Measurements from ENCODE around the gene TSPAN8.
"Not testable (repeated sequence)": the region's sequence is repeated elsewhere in the genome, so short reads cannot be mapped to it uniquely, and the experiment has no call there.

The TSPAN8 gene

DNA sequence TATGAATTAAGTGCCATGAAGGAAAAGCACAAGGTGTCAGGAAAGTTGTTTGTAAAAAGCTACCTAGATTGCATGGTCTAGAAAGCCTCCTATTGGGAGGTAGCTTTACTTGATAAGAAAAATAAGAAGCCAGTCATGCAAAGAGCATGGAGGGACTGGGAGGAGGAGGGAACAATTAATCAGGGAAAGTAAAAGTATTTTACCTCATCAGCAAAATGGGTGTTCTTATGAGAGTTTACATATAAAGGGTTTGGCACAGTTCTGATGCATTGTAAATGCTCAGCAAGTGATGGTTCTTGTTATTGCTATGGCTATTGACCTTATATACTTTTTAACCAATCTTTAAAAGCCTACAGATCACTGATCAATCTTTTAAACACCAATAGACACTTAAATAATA lies 17.0 kb upstream of the TSPAN8 start:
- DNase-seq (ENCODE audit: insufficient read length, low spot score) (no peak), FAIRE-seq (no peak)
- TF ChIP-seq, protein P1, sequence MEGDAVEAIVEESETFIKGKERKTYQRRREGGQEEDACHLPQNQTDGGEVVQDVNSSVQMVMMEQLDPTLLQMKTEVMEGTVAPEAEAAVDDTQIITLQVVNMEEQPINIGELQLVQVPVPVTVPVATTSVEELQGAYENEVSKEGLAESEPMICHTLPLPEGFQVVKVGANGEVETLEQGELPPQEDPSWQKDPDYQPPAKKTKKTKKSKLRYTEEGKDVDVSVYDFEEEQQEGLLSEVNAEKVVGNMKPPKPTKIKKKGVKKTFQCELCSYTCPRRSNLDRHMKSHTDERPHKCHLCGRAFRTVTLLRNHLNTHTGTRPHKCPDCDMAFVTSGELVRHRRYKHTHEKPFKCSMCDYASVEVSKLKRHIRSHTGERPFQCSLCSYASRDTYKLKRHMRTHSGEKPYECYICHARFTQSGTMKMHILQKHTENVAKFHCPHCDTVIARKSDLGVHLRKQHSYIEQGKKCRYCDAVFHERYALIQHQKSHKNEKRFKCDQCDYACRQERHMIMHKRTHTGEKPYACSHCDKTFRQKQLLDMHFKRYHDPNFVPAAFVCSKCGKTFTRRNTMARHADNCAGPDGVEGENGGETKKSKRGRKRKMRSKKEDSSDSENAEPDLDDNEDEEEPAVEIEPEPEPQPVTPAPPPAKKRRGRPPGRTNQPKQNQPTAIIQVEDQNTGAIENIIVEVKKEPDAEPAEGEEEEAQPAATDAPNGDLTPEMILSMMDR (IDR thresholded peaks at IDR 0.05; ENCODE audit: insufficient read depth, missing control alignments), result no peak

DNA sequence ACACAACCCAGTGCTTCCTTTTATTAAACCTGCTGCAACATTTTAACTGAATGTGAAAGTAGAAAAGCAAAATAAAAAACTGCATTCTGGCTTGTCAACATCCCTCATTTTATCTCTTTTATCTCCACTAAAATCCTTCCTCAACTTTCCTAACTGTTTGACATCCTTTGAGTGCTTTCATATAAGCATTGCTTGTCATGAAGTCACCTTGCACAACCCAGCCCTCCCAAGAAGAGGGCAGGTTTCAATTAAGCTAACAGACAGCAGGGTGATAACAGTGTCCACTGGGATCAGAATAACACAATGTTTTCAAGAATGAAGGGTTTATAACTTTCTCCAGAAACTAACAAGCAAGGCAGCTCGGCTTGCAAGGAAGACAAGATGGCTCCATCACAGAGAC lies 16.3 kb upstream of the TSPAN8 start:
- FAIRE-seq, result no peak
- TF ChIP-seq, protein P1 (IDR thresholded peaks at IDR 0.05; ENCODE audit: insufficient read depth, missing control alignments), result no peak

DNA sequence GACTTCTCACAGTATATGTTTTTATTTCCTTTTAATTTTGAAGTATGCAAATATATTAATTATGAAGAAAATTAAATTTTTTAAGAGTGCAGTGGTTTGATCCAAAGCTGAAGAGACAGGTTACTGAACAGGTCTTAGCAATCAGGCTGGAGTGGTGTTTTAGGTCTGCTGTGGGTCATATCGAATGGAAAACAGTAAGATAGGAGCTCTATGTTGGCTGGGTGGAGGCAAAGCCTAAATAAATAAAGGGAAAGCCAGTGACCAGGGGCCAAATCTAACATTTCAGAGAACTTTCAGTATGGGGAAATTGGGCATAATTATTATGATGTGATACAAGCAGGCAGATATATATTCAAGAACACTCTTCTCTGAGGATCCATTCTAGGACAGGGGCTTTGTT lies 12.7 kb upstream of the TSPAN8 start:
- DNase-seq (ENCODE audit: insufficient read length, low spot score), result no peak
- FAIRE-seq, result no peak
- TF ChIP-seq, protein P1 (IDR thresholded peaks at IDR 0.05; ENCODE audit: insufficient read depth, missing control alignments), result no peak

More for the DNA sequence above, 16.3 kb upstream of the TSPAN8 start:
- no peak for DNase-seq (ENCODE audit: insufficient read length, low spot score)

DNA sequence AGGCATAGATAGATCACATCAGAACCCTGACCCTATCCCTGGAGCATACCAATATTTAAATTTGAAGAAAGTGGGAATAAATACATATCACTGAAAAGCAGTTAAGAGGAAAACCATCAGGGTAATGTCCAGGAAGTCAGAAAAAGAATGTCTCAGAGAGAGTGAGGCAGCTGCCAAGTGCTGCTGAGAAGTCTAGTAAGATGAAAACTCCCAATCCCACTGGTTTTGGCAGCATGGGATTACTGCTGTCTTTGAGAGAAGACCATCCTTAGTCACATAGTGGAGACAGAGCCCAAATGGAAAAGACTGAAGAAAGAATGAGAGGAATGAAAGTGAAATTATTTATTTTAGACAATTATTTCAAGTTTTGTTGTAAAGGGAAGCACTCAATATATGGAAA lies 11.5 kb upstream of the TSPAN8 start:
- TF ChIP-seq, protein P1 (IDR thresholded peaks at IDR 0.05; ENCODE audit: insufficient read depth, missing control alignments), result no peak
- FAIRE-seq, result no peak

DNA sequence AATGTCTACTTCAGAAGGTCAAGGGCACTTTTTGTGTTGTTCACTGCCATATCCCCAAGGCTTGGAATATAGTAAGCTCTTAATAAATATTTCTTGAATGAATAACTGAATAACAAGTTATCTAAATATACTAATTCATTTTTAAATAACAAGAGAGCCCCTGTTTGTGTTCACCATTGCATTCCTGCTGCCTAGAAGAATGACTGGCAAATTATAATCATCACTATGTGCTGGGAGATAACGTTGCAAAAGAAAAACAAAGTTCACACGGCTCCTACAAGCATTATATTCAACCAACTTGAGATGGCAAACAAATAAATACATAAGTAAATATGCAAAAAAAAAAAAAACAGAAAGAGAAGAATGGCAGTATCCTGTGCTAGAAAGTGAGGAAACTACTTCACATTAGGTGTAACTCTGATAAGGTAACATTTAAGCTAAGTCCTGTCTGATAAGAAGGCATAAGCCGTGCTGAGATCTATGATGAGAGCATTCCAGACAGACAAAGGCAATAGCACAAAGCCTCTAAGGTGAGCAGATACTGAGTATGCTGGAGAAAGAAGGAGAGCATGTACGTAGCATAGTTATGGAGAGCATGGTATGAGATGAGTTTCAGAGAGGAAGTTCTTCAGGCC lies 9.2 kb upstream of the TSPAN8 start:
- DNase-seq (ENCODE audit: insufficient read length, low spot score) (no peak), FAIRE-seq (no peak)
- TF ChIP-seq, protein P1 (IDR thresholded peaks at IDR 0.05; ENCODE audit: insufficient read depth, missing control alignments), result no peak

More for the DNA sequence above, 11.5 kb upstream of the TSPAN8 start:
- DNase-seq (ENCODE audit: insufficient read length, low spot score), result no peak

DNA sequence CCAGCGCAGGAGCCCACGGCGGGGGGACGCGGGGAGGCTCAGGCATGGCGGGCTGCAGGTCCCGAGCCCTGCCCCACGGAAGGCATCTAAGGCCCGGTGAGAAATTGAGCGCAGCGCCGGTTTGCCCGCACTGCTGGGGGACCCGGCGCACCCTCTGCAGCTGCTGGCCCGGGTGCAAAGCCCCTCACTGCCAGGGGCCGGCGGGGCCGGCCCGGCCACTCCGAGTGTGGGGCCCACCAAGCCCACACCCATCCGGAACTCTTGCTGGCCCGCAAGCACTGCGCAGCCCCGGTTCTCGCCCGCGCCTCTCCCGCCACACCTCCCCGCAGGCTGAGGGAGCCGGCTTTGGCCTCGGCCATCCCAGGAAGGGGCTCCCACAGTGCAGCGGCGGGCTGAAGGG lies 8.5 kb upstream of the TSPAN8 start:
- FAIRE-seq, result no peak

DNA sequence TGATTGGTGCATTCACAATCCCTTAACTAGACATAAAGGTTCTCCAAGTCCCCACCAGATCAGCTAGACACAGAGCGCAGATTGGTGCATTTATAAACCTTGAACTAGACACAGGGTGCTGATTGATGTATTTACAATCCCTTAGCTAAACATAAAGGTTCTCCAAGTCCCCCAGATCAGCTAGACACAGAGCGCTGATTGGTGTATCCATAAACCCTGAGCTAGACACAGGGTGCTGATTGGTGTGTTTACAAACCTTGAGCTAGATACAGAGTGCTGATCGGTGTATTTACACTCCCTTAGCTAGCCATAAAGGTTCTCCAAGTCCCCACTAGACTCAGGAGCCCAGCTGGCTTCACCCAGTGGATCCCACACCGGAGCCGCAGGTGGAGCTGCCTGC lies 8.0 kb upstream of the TSPAN8 start:
- not testable (repeated sequence) for FAIRE-seq; DNase-seq (ENCODE audit: insufficient read length, low spot score)

More for the DNA sequence above, 8.5 kb upstream of the TSPAN8 start:
- TF ChIP-seq, protein P1 (IDR thresholded peaks at IDR 0.05; ENCODE audit: insufficient read depth, missing control alignments), result no peak
- DNase-seq (ENCODE audit: insufficient read length, low spot score), result no peak
